ENCODE results near the gene NFATC3.

- no peak for TF ChIP-seq FOXK2 (IDR thresholded peaks at IDR 0.05)
- no peak for TF ChIP-seq CTBP1 (IDR thresholded peaks at IDR 0.05; ENCODE audit: borderline replicate concordance)
These were observed 185.2 kb downstream of the NFATC3 start for GRCh38 chr16:68270353-68270752.

All from HEK293T (cell line).